HG03439 (cell line): ENCODE data around the gene PLPP6.
A peak's percentile ranks its signal among the peaks of the same experiment; 100 is the strongest.

Experiments
- ATAC-seq: cut with Tn5 transposase; IDR thresholded peaks from one replicate; pipeline ENCODE4 v1.9.1; 2021; ENCODE audit warnings: mild to moderate bottlenecking, moderate library complexity; ENCODE audit not compliant: unreplicated experiment

The PLPP6 gene

GRCh38 chr9:4661611-4662010, 483 bp upstream of the PLPP6 start:
- ATAC-seq: no peak

GRCh38 chr9:4662989-4663792, 1.1 kb downstream of the PLPP6 start:
- no peak for ATAC-seq

GRCh38 chr9:4663956-4664355, 1.9 kb downstream of the PLPP6 start:
- ATAC-seq: no peak

- ATAC-seq: no peak
Measured at GRCh38 chr9:4665357-4665756, 3.3 kb downstream of the PLPP6 start.

GRCh38 chr9:4666042-4666699, 4.1 kb downstream of the PLPP6 start, which contains the start of gene SPATA6L:
TSS of gene SPATA6L (minus strand) at chr9:4666480. CDS start at chr9:4666250, 230 bp downstream.
- ATAC-seq: no peak

- no peak for ATAC-seq
Measured at GRCh38 chr9:4667681-4668080, 5.6 kb downstream of the PLPP6 start.

GRCh38 chr9:4668604-4669003, 6.5 kb downstream of the PLPP6 start:
- no peak for ATAC-seq

- no peak for ATAC-seq
Measured at GRCh38 chr9:4669890-4670289, 7.8 kb downstream of the PLPP6 start.

GRCh38 chr9:4670591-4670990, 8.5 kb downstream of the PLPP6 start:
- no peak for ATAC-seq

GRCh38 chr9:4671737-4672136, 9.6 kb downstream of the PLPP6 start:
- no peak for ATAC-seq

GRCh38 chr9:4674783-4675182, 12.7 kb downstream of the PLPP6 start:
- ATAC-seq: no peak

GRCh38 chr9:4677392-4677791, 15.3 kb downstream of the PLPP6 start:
- ATAC-seq: no peak

GRCh38 chr9:4678679-4679267, 16.7 kb downstream of the PLPP6 start:
- ATAC-seq: peak; percentile 1

- peak; percentile 97 for ATAC-seq
Measured at GRCh38 chr9:4679268-4680172, 17.4 kb downstream of the PLPP6 start, which contains the start of gene CDC37L1. TSS of gene CDC37L1 (plus strand) at chr9:4679569. CDS start at chr9:4679768, 199 bp downstream.

GRCh38 chr9:4680173-4680525, 18.1 kb downstream of the PLPP6 start:
- peak; percentile 4 for ATAC-seq

- ATAC-seq: no peak
Measured at GRCh38 chr9:4680750-4681149, 18.7 kb downstream of the PLPP6 start.

GRCh38 chr9:4684820-4685219, 22.7 kb downstream of the PLPP6 start:
- no peak for ATAC-seq

GRCh38 chr9:4686112-4686511, 24.0 kb downstream of the PLPP6 start:
- no peak for ATAC-seq

- ATAC-seq: no peak
Measured at GRCh38 chr9:4686584-4686983, 24.5 kb downstream of the PLPP6 start.

- ATAC-seq: no peak
Measured at GRCh38 chr9:4689021-4689420, 26.9 kb downstream of the PLPP6 start.

GRCh38 chr9:4689687-4690104, 27.6 kb downstream of the PLPP6 start:
- peak; percentile 71 for ATAC-seq
